SK-N-SH treated with all-trans-retinoic acid at 6 μM for 48 hours (cell line): ENCODE results near the gene CLBA1.

Experiments used
- ARNTL ChIP-seq: fragments of 450-650 bp; formaldehyde crosslinking; IDR thresholded peaks from 2 replicates; pipeline ENCODE4 v1.5.0; 2020; ENCODE audit warnings: low read depth, mild to moderate bottlenecking, moderate library complexity, borderline replicate concordance
- BACH2 ChIP-seq: fragments of 250-450 bp; sonication (Bioruptor Pico); IDR thresholded peaks from 2 replicates; pipeline ENCODE4 v1.9.0; 2021; ENCODE audit warnings: mild to moderate bottlenecking, borderline replicate concordance
- CREB5 ChIP-seq: fragments of 250-450 bp; sonication (Bioruptor Pico); IDR thresholded peaks from 2 replicates; pipeline ENCODE4 v1.5.1; 2020; ENCODE audit warnings: low read depth, mild to moderate bottlenecking, moderate library complexity
- CSRNP3 ChIP-seq: fragments of 250-450 bp; sonication (Bioruptor Pico); IDR thresholded peaks from 2 replicates; pipeline ENCODE4 v1.5.1; 2021; ENCODE audit warnings: mild to moderate bottlenecking, moderate library complexity
- GLIS3 ChIP-seq: fragments of 250-450 bp; sonication (Bioruptor Pico); IDR thresholded peaks from 2 replicates; pipeline ENCODE4 v1.5.0; 2020; ENCODE audit warnings: mild to moderate bottlenecking, moderate library complexity
- ISL1 ChIP-seq: fragments of 250-450 bp; sonication (Bioruptor Pico); IDR thresholded peaks from 2 replicates; pipeline ENCODE4 v2.1.2; 2022; ENCODE audit warnings: mild to moderate bottlenecking, moderate library complexity
- OSR1 ChIP-seq: fragments of 250-450 bp; sonication (Bioruptor Pico); IDR thresholded peaks from 2 replicates; pipeline ENCODE4 v1.8.0; 2022; ENCODE audit warnings: moderate library complexity, mild to moderate bottlenecking, inconsistent platforms
- PATZ1 ChIP-seq: fragments of 250-450 bp; sonication (Bioruptor Pico); IDR thresholded peaks from 2 replicates; pipeline ENCODE4 v1.8.0; 2020; ENCODE audit warnings: mild to moderate bottlenecking, moderate library complexity, borderline replicate concordance
- POU6F1 ChIP-seq: fragments of 250-450 bp; sonication (Bioruptor Pico); IDR thresholded peaks from 2 replicates; pipeline ENCODE4 v1.8.0; 2021; ENCODE audit warnings: low read depth, mild to moderate bottlenecking, moderate library complexity, borderline replicate concordance
- RARB ChIP-seq: fragments of 250-450 bp; sonication (Bioruptor Pico); IDR thresholded peaks from 2 replicates; pipeline ENCODE4 v1.8.0; 2021; ENCODE audit warnings: mild to moderate bottlenecking, moderate library complexity
- SNAI2 ChIP-seq: fragments of 250-450 bp; sonication (Bioruptor Pico); IDR thresholded peaks from 2 replicates; pipeline ENCODE4 v1.5.0; 2020; ENCODE audit warnings: mild to moderate bottlenecking, moderate library complexity
- ZC3H10 ChIP-seq: fragments of 250-450 bp; sonication (Bioruptor Pico); IDR thresholded peaks from 2 replicates; pipeline ENCODE4 v1.5.1; 2021; ENCODE audit warnings: mild to moderate bottlenecking, moderate library complexity
- ZFP3 ChIP-seq: fragments of 250-450 bp; sonication (Bioruptor Pico); IDR thresholded peaks from 2 replicates; pipeline ENCODE4 v1.5.0; 2020; ENCODE audit warnings: mild to moderate bottlenecking, moderate library complexity
- ZFP30 ChIP-seq: fragments of 450-650 bp; formaldehyde crosslinking; IDR thresholded peaks from 2 replicates; pipeline ENCODE4 v1.5.0; 2022; ENCODE audit warnings: mild to moderate bottlenecking, moderate library complexity

- TF ChIP-seq ZFP30 (no peak), PATZ1 (CRISPR knock-in tag) (no peak), SNAI2 (CRISPR knock-in tag) (no peak), CREB5 (CRISPR knock-in tag) (no peak), ISL1 (no peak), GLIS3 (CRISPR knock-in tag) (no peak), ARNTL (no peak), BACH2 (no peak), POU6F1 (CRISPR knock-in tag) (no peak), RARB (CRISPR knock-in tag) (no peak), ZFP3 (CRISPR knock-in tag) (no peak), OSR1 (CRISPR knock-in tag) (no peak), CSRNP3 (CRISPR knock-in tag) (no peak), ZC3H10 (no peak)
These were observed 6.3 kb downstream of the CLBA1 start for GRCh38 chr14:104991896-104992230.
